Pancreas (tissue), 10 donors: ENCODE data around the gene IRAK2. TPM values are rescaled to one million over a fixed set of nuclear protein-coding genes. Genes with fewer than 3 reads are reported as not detected.
"Not testable (repeated sequence)": the region's sequence is repeated elsewhere in the genome, so short reads cannot be mapped to it uniquely, and the experiment has no call there.

Experiments
- ATAC-seq, 4 donors: fragments of 200-7000 bp; cut with Tn5 transposase; one replicate each; pipeline versions ENCODE4 v1.8.0 to v1.9.1; 2020; ENCODE audit warnings: mild to moderate bottlenecking in 4 of 4, moderate library complexity in 4 of 4
- DNase-seq, 6 donors: peaks; one replicate each; pipeline ENCODE4 v3.0.0-alpha.2; 2020
- FAIRE-seq: peaks from 2 replicates; lab custom pipeline; 2012; peaks lifted over from hg19 to GRCh38; lab: Jason Lieb, UNC
- H3K27ac ChIP-seq, 4 donors: fragments of 200-600 bp; sonication (generic); 1 replicate in 3 of 4; 2 replicates in 1 of 4; pipeline versions ENCODE4 v1.5.0 to v1.8.0; 2020
- H3K27me3 ChIP-seq, 4 donors: fragments of 200-600 bp; one replicate each; pipeline ENCODE4 v1.8.0; 2021
- H3K36me3 ChIP-seq, 3 donors: fragments of 200-600 bp; sonication (generic) in 1 of 3; one replicate each; pipeline versions ENCODE4 v1.5.0 to v1.8.0; 2020 to 2021
- H3K4me1 ChIP-seq, 3 donors: fragments of 200-600 bp; one replicate each; pipeline ENCODE4 v1.8.0; 2021
- H3K4me3 ChIP-seq, 4 donors: fragments of 200-600 bp; sonication (generic) in 2 of 4; one replicate each; pipeline versions ENCODE4 v1.5.0 to v1.8.0; 2020 to 2021
- H3K9me3 ChIP-seq, 4 donors: fragments of 200-600 bp; one replicate each; pipeline ENCODE4 v1.8.0; 2021
- CTCF ChIP-seq, 4 donors: fragments of 200-600 bp; sonication (generic) in 3 of 4; IDR thresholded peaks; one replicate each; pipeline versions ENCODE4 v1.5.0 to v1.8.0; 2021; ENCODE audit warnings: antibody characterized with exemption in 4 of 4
- WGBS, 2 donors: extraction: QIAGEN DNeasy Blood & Tissue Kit; methylation state at CpG; one replicate each; pipeline ENCODE4 v1.1.7; 2013; 5-methylcytosine and 5-hydroxymethylcytosine counted together
- intact Hi-C, 3 donors: fragments of 100-400 bp; cut with DNase I; formaldehyde crosslinking; loops; one replicate each; pipeline versions ENCODE4 v1.11.1 to v1.14.2; 2022
- polyA plus RNA-seq, 2 donors: library from polyadenylated mRNA; stranded (reverse); fragments of 200-250 nt; gene quantifications; one replicate each; pipeline ENCODE4 v1.2.3, GENCODE V29; 2013
- total RNA-seq, 6 donors: library from RNA; stranded (reverse); fragmentation: NEBNext Ultra II Directional in 4 of 6; extraction: Animal tissue kit (Norgen Biotek cat#: 25700) in 4 of 6; gene quantifications; one replicate each; pipeline versions ENCODE4 v1.2.1 to v1.2.4, GENCODE V29; 2021 to 2023
- donor health status: healthy with polysubstance abuse.
- donor health status: DM: no; HTN: no; CAD: no; lungs with moderate emphysema.
- donor health status: DM: no; HTN: no; CAD: no.
- donor health status: control.
- donor health status: control.
- donor health status: Bipolar disorder and iron deficiency.
- donor health status: DM: yes; HTN: yes; CAD: no.
- donor health status: DM: no; HTN: no; CAD: no.
- donor health status: DM: no; HTN: no; CAD: no.
- donor health status: DM: yes; HTN: yes; CAD: no.

The IRAK2 gene
- total and polyA plus RNA-seq, 8 donors = 0.74 to 5.4 (median 1.2) TPM

- no peak overlapping the region for H3K27ac ChIP-seq
These were observed 7.7 kb upstream of the IRAK2 start for GRCh38 chr3:10157031-10157430.

GRCh38 chr3:10158555-10158954 lies 6.2 kb upstream of the IRAK2 start:
- ATAC-seq, H3K27me3 ChIP-seq, DNase-seq, FAIRE-seq, H3K4me3 ChIP-seq, H3K9me3 ChIP-seq, H3K36me3 ChIP-seq, H3K27ac ChIP-seq, intact Hi-C loops, H3K4me1 ChIP-seq: not testable (repeated sequence)
- 94 to 96% methylated on average over 6 of the region's 6 CpGs for WGBS, 2 donors

More at GRCh38 chr3:10157031-10157430, 7.7 kb upstream of the IRAK2 start:
- WGBS, 2 donors = 69 to 85% methylated on average over 4 of the region's 4 CpGs
- no peak for ATAC-seq
- H3K36me3 ChIP-seq = peaks cover 0 to 4% (median 0%) of the 10 kb centered on the region in 3 donors
- FAIRE-seq = no peak
- TF ChIP-seq CTCF (IDR thresholded peaks at IDR 0.05) = no peak
- no peaks in the 10 kb centered on the region for H3K9me3 ChIP-seq
- intact Hi-C loops = no loop called here
- H3K4me3 ChIP-seq = no peak overlapping the region
- H3K4me1 ChIP-seq = no peaks in the 10 kb centered on the region
- no peak for DNase-seq
- no peaks in the 10 kb centered on the region for H3K27me3 ChIP-seq

GRCh38 chr3:10160346-10160745 lies 4.4 kb upstream of the IRAK2 start:
- no peak for TF ChIP-seq CTCF (IDR thresholded peaks at IDR 0.05)
- no peak overlapping the region for H3K27ac ChIP-seq
- intact Hi-C loops = no loop called here
- DNase-seq = no peak
- no peaks in the 10 kb centered on the region for H3K36me3 ChIP-seq
- H3K9me3 ChIP-seq = no peaks in the 10 kb centered on the region
- ATAC-seq = no peak
- no peak for FAIRE-seq
- H3K4me3 ChIP-seq = no peak overlapping the region
- no peaks in the 10 kb centered on the region for H3K27me3 ChIP-seq
- H3K4me1 ChIP-seq = peaks cover 0 to 3% (median 0%) of the 10 kb centered on the region in 3 donors
- 58 to 67% methylated on average over 1 of the region's 1 CpG for WGBS, 2 donors

- no peak overlapping the region for H3K27ac ChIP-seq
- H3K4me1 ChIP-seq = peaks cover 0 to 3% (median 0%) of the 10 kb centered on the region in 3 donors
- TF ChIP-seq CTCF (IDR thresholded peaks at IDR 0.05) = no peak
- ATAC-seq (no peak), FAIRE-seq (no peak), DNase-seq (no peak)
- H3K4me3 ChIP-seq = no peak overlapping the region
- H3K9me3 ChIP-seq = no peaks in the 10 kb centered on the region
- no peaks in the 10 kb centered on the region for H3K27me3 ChIP-seq
- intact Hi-C loops = no loop called here
- H3K36me3 ChIP-seq = no peaks in the 10 kb centered on the region
- 64 to 77% methylated on average over 6 of the region's 6 CpGs for WGBS, 2 donors
These were observed 3.8 kb upstream of the IRAK2 start for GRCh38 chr3:10160925-10161324.

- no peaks in the 10 kb centered on the region for H3K36me3 ChIP-seq
- DNase-seq = no peak
- 77 to 88% methylated on average over 6 of the region's 6 CpGs for WGBS, 2 donors
- peaks cover 0 to 3% (median 0%) of the 10 kb centered on the region in 3 donors for H3K4me1 ChIP-seq
- no peaks in the 10 kb centered on the region for H3K27me3 ChIP-seq
- ATAC-seq = no peak
- no peak overlapping the region for H3K4me3 ChIP-seq
- no peak for TF ChIP-seq CTCF (IDR thresholded peaks at IDR 0.05)
- intact Hi-C loops = no loop called here
- no peak overlapping the region for H3K27ac ChIP-seq
- no peak for FAIRE-seq
- H3K9me3 ChIP-seq = no peaks in the 10 kb centered on the region
These were observed 2.5 kb upstream of the IRAK2 start for GRCh38 chr3:10162185-10162584.

- H3K27me3 ChIP-seq, FAIRE-seq, DNase-seq, H3K9me3 ChIP-seq, H3K27ac ChIP-seq, H3K36me3 ChIP-seq, ATAC-seq, intact Hi-C loops, H3K4me1 ChIP-seq: not testable (repeated sequence)
- WGBS, 2 donors = 65 to 67% methylated on average over 12 of the region's 12 CpGs
- peak overlapping the region in 2 of 4 donors; percentile 77 to 83 for H3K4me3 ChIP-seq
These were observed 546 bp upstream of the IRAK2 start for GRCh38 chr3:10164201-10164545.
